Smooth muscle cell (in vitro differentiated cells): Measurements from ENCODE around the gene ARHGEF26. TPM values are rescaled to one million over a fixed set of nuclear protein-coding genes. Genes with fewer than 3 reads are reported as not detected.

Experiments used
- DNase-seq: peaks from one replicate; lab custom pipeline; 2025; ENCODE audit not compliant: unreplicated experiment; lab: John Stamatoyannopoulos, UW
- H2AFZ ChIP-seq: fragments of 200-600 bp; sonication (generic); 2 replicates; pipeline ENCODE4 v1.6.0; 2016; ENCODE audit warnings: antibody characterized with exemption, low read depth, mild to moderate bottlenecking
- H3F3A ChIP-seq: fragments of 200-600 bp; sonication (generic); 2 replicates; pipeline ENCODE4 v1.6.0; 2017; ENCODE audit warnings: antibody characterized with exemption, low read depth
- H3K27ac ChIP-seq: fragments of 200-600 bp; sonication (generic); 2 replicates; pipeline ENCODE4 v1.5.1; 2016; ENCODE audit warnings: low read depth, mild to moderate bottlenecking
- H3K27me3 ChIP-seq: fragments of 200-600 bp; sonication (generic); 2 replicates; pipeline ENCODE4 v1.6.1; 2016; ENCODE audit warnings: low read depth, mild to moderate bottlenecking
- H3K36me3 ChIP-seq: fragments of 200-600 bp; sonication (generic); 2 replicates; pipeline ENCODE4 v1.5.1; 2016; ENCODE audit warnings: low read depth
- H3K4me1 ChIP-seq: fragments of 200-600 bp; sonication (generic); 2 replicates; pipeline ENCODE4 v1.5.1; 2016; ENCODE audit warnings: low read depth
- H3K4me2 ChIP-seq: fragments of 200-600 bp; sonication (generic); 2 replicates; pipeline ENCODE4 v1.6.0; 2016; ENCODE audit warnings: mild to moderate bottlenecking
- H3K4me3 ChIP-seq: fragments of 200-600 bp; sonication (generic); 2 replicates; pipeline ENCODE4 v1.5.1; 2016; ENCODE audit warnings: mild to moderate bottlenecking
- H3K79me2 ChIP-seq: fragments of 200-600 bp; sonication (generic); 2 replicates; pipeline ENCODE4 v1.6.0; 2016; ENCODE audit warnings: low read depth, mild to moderate bottlenecking
- H3K9ac ChIP-seq: fragments of 200-600 bp; sonication (generic); 2 replicates; pipeline ENCODE4 v1.6.0; 2016; ENCODE audit warnings: low read depth
- H3K9me3 ChIP-seq: fragments of 200-600 bp; sonication (generic); replicated peaks from 2 replicates; pipeline ENCODE4 v1.5.1; 2016; ENCODE audit warnings: low read depth
- H4K20me1 ChIP-seq: fragments of 200-600 bp; sonication (generic); 2 replicates; pipeline ENCODE4 v1.6.0; 2016; ENCODE audit warnings: low read depth
- CTCF ChIP-seq: fragments of 200-600 bp; sonication (generic); IDR thresholded peaks from 2 replicates; pipeline ENCODE4 v1.5.1; 2017; ENCODE audit warnings: borderline replicate concordance, mild to moderate bottlenecking, antibody characterized with exemption; ENCODE audit not compliant: insufficient read depth, poor library complexity, severe bottlenecking
- WGBS: methylation state at CpG from one replicate; pipeline ENCODE4 v1.1.7; 2016; ENCODE audit warnings: low lambda C conversion rate; 5-methylcytosine and 5-hydroxymethylcytosine counted together
- polyA plus RNA-seq: library from polyadenylated mRNA; unstranded; fragments of >200 nt; fragmentation: Nextera tagmentation; extraction: Ambion mirVana; gene quantifications from 2 replicates; pipeline ENCODE4 v1.2.1, GENCODE V29; 2016
- total RNA-seq: library from RNA; depleted of rRNA; stranded (reverse); fragments of >200 nt; gene quantifications from 2 replicates; pipeline ENCODE4 v1.2.3, GENCODE V29; 2014

Gene ARHGEF26
- total RNA-seq, result 0.63 and 1.4 TPM in 2 replicates
- polyA plus RNA-seq, result 0.07 and 0.83 TPM in 2 replicates

GRCh38 chr3:154120961-154121700 lies at the start of gene ARHGEF26:
Gene ARHGEF26, plus strand, starts transcription at chr3:154121390. Its CDS starts 603 bp downstream, at chr3:154121993.
- no peaks in the 10 kb centered on the region for H3K9me3 ChIP-seq
- peak within 1 kb of the TSS; percentile 93 for H2AFZ ChIP-seq
- no peak within 1 kb of the TSS for H3K9ac ChIP-seq
- no peaks in the 10 kb centered on the region for H3K4me1 ChIP-seq
- peak within 1 kb of the TSS; percentile 85 for H3K4me2 ChIP-seq
- H3F3A ChIP-seq, result no peaks in the 10 kb centered on the region
- H3K27me3 ChIP-seq, result peaks cover 13% of the 10 kb centered on the region
- H4K20me1 ChIP-seq, result no peaks in the 10 kb centered on the region
- H3K4me3 ChIP-seq, result peak within 1 kb of the TSS; percentile 81
- no peak for TF ChIP-seq CTCF
- H3K79me2 ChIP-seq, result no peaks in the 10 kb centered on the region
- H3K27ac ChIP-seq, result no peak within 1 kb of the TSS
- H3K36me3 ChIP-seq, result no peaks in the 10 kb centered on the region
- peak; percentile 65 for DNase-seq
- WGBS, result under 1% methylated on average over 62 of the region's 66 CpGs

GRCh38 chr3:154074966-154075365 lies 46.2 kb upstream of the ARHGEF26 start:
- no peak overlapping the region for H3K4me2 ChIP-seq
- no peaks in the 10 kb centered on the region for H3K36me3 ChIP-seq
- no peak overlapping the region for H2AFZ ChIP-seq
- H3K4me1 ChIP-seq, result no peaks in the 10 kb centered on the region
- H3K79me2 ChIP-seq, result no peaks in the 10 kb centered on the region
- H3K9ac ChIP-seq, result no peak overlapping the region
- no peak overlapping the region for H3K4me3 ChIP-seq
- WGBS, result 89% methylated on average over 2 of the region's 2 CpGs
- no peaks in the 10 kb centered on the region for H3K27me3 ChIP-seq
- H3K27ac ChIP-seq, result no peak overlapping the region
- DNase-seq, result no peak
- H3K9me3 ChIP-seq, result peaks cover 5% of the 10 kb centered on the region
- H3F3A ChIP-seq, result no peaks in the 10 kb centered on the region
- no peak for TF ChIP-seq CTCF
- no peaks in the 10 kb centered on the region for H4K20me1 ChIP-seq

GRCh38 chr3:154078672-154079071 lies 42.5 kb upstream of the ARHGEF26 start:
- WGBS, result 81% methylated on average over 7 of the region's 7 CpGs
- H2AFZ ChIP-seq, result no peak overlapping the region
- no peak for TF ChIP-seq CTCF
- H3K4me3 ChIP-seq, result no peak overlapping the region
- no peaks in the 10 kb centered on the region for H3K36me3 ChIP-seq
- H3K79me2 ChIP-seq, result no peaks in the 10 kb centered on the region
- no peaks in the 10 kb centered on the region for H4K20me1 ChIP-seq
- H3F3A ChIP-seq, result no peaks in the 10 kb centered on the region
- H3K27me3 ChIP-seq, result no peaks in the 10 kb centered on the region
- no peak overlapping the region for H3K4me2 ChIP-seq
- no peaks in the 10 kb centered on the region for H3K4me1 ChIP-seq
- peaks cover 1% of the 10 kb centered on the region for H3K9me3 ChIP-seq
- no peak overlapping the region for H3K9ac ChIP-seq
- DNase-seq, result no peak
- no peak overlapping the region for H3K27ac ChIP-seq

- no peaks in the 10 kb centered on the region for H3K27me3 ChIP-seq
- no peak overlapping the region for H3K9ac ChIP-seq
- H3K4me2 ChIP-seq, result no peak overlapping the region
- no peaks in the 10 kb centered on the region for H3F3A ChIP-seq
- no peak for TF ChIP-seq CTCF
- DNase-seq, result no peak
- H4K20me1 ChIP-seq, result no peaks in the 10 kb centered on the region
- H3K79me2 ChIP-seq, result no peaks in the 10 kb centered on the region
- H3K4me3 ChIP-seq, result no peak overlapping the region
- H3K4me1 ChIP-seq, result no peaks in the 10 kb centered on the region
- no peak overlapping the region for H2AFZ ChIP-seq
- H3K27ac ChIP-seq, result no peak overlapping the region
- H3K9me3 ChIP-seq, result no peaks in the 10 kb centered on the region
- WGBS, result 89% methylated on average over 2 of the region's 2 CpGs
- no peaks in the 10 kb centered on the region for H3K36me3 ChIP-seq
Observed at GRCh38 chr3:154081305-154081704, 39.9 kb upstream of the ARHGEF26 start.
